IMR-90 (cell line): ENCODE data around the gene JAK1.

Experiments used
- POLR2A ChIP-seq: IDR thresholded peaks from 2 replicates; pipeline ENCODE4 v1.6.1; 2012; ENCODE audit warnings: mild to moderate bottlenecking, low read depth, low read length
- USF2 ChIP-seq: fragments of 150-350 bp; IDR thresholded peaks from 2 replicates; pipeline ENCODE4 v1.6.1; 2017; ENCODE audit warnings: mild to moderate bottlenecking, antibody characterized with exemption, low read length, low read depth
- TF ChIP-seq, protein P1 (sequence below): conservative IDR thresholded peaks from 2 replicates; pipeline ENCODE4 v1.5.1; 2012; ENCODE audit warnings: mild to moderate bottlenecking, low read depth, low read length, improper control_type of control experiment

GRCh38 chr1:64895500-64895899 is 70.8 kb downstream of the JAK1 start:
- no peak for TF ChIP-seq USF2
- TF ChIP-seq, protein P1, sequence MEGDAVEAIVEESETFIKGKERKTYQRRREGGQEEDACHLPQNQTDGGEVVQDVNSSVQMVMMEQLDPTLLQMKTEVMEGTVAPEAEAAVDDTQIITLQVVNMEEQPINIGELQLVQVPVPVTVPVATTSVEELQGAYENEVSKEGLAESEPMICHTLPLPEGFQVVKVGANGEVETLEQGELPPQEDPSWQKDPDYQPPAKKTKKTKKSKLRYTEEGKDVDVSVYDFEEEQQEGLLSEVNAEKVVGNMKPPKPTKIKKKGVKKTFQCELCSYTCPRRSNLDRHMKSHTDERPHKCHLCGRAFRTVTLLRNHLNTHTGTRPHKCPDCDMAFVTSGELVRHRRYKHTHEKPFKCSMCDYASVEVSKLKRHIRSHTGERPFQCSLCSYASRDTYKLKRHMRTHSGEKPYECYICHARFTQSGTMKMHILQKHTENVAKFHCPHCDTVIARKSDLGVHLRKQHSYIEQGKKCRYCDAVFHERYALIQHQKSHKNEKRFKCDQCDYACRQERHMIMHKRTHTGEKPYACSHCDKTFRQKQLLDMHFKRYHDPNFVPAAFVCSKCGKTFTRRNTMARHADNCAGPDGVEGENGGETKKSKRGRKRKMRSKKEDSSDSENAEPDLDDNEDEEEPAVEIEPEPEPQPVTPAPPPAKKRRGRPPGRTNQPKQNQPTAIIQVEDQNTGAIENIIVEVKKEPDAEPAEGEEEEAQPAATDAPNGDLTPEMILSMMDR = no peak
- no peak for TF ChIP-seq POLR2A
